Peyer's patch (tissue), 4 donors: ENCODE data around the gene SRD5A1.

Experiments
- POLR2A ChIP-seq, 2 donors: fragments of 450-650 bp; IDR thresholded peaks; one replicate each; pipeline ENCODE4 v1.5.1; 2017; ENCODE audit warnings: antibody characterized with exemption in 2 of 2, mild to moderate bottlenecking in 2 of 2, moderate library complexity in 2 of 2
- TF ChIP-seq, protein P1 (sequence below), 6 experiments: fragments of 450-650 bp in 4 of 6; fragments of 200-600 bp in 2 of 6; sonication (generic) in 1 of 6; IDR thresholded peaks; one replicate each; pipeline ENCODE4 v1.5.1; 2017 to 2019; ENCODE audit warnings: antibody characterized with exemption in 6 of 6, mild to moderate bottlenecking in 3 of 6, moderate library complexity in 1 of 6

DNA sequence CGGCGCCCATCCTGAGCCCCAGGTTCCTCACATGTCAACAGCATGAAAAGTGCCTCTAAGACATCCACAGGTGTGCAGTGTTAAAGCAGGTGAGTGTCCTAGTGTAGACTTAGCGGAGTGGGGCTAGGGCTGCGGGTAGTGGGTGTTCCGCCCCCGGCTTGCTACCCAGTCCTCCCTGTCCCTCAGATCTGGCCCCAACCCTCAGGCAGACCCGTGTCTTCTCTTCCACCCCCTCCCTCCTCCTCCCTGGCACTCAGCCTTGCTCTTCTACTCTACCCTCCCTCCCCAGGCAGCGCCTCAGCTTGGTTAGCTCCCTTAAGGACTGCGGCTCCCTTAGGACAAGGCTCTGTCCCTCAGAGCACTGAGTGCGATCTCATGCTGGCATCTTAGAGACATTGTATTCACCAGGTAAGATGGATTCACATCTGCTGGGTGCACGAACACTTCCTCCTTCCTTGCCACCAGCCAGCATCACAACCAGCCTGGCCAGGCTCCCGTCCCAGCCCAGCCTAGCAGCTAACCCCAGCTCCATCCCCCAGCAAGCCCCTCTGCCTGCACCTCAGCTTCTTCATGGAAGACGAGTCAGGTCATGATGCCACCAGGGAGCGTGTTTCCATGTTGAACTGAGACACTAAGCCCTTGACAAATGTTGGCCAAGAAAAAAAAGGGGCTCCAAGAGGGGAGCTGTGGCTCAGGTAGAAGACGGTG is 47.1 kb upstream of the SRD5A1 start:
- TF ChIP-seq, protein P1, sequence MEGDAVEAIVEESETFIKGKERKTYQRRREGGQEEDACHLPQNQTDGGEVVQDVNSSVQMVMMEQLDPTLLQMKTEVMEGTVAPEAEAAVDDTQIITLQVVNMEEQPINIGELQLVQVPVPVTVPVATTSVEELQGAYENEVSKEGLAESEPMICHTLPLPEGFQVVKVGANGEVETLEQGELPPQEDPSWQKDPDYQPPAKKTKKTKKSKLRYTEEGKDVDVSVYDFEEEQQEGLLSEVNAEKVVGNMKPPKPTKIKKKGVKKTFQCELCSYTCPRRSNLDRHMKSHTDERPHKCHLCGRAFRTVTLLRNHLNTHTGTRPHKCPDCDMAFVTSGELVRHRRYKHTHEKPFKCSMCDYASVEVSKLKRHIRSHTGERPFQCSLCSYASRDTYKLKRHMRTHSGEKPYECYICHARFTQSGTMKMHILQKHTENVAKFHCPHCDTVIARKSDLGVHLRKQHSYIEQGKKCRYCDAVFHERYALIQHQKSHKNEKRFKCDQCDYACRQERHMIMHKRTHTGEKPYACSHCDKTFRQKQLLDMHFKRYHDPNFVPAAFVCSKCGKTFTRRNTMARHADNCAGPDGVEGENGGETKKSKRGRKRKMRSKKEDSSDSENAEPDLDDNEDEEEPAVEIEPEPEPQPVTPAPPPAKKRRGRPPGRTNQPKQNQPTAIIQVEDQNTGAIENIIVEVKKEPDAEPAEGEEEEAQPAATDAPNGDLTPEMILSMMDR (IDR thresholded peaks at IDR 0.05): no peak
- no peak for TF ChIP-seq POLR2A (IDR thresholded peaks at IDR 0.05)
